IPS-18c (cell line): ENCODE data around the gene FAAH.

ENCODE experiments used
- H3K4me3 ChIP-seq: 2 replicates; pipeline ENCODE4 v1.7.0; 2013; ENCODE audit warnings: low read depth, mild to moderate bottlenecking, low read length, moderate library complexity; ENCODE audit not compliant: insufficient read depth
- H3K9me3 ChIP-seq: one replicate; pipeline ENCODE4 v1.6.1; 2013; ENCODE audit warnings: mild to moderate bottlenecking, low read length, moderate library complexity; ENCODE audit not compliant: control insufficient read depth, insufficient read depth

Gene FAAH

DNA sequence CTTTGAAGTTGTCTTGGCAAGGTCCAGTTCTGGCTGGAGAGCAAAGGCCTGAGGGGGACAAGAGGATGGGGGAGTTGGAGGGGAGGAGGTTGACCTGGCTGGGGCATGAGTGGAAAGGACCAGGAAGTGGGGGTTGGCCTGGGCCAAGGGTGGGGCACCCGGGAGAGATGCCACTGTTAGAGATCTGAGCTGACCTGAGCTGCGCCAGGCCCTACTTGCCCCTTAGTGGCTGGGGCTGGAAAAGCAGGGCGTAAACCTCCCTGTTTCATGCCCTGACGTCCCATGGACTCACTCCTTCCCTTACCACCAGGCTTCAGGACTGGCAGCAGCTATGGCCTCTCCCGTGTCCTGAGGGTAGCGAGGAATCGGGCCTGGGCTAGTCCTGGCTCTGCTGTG is 16.9 kb downstream of the FAAH start:
- H3K9me3 ChIP-seq: no peaks in the 10 kb centered on the region
- no peak overlapping the region for H3K4me3 ChIP-seq

- H3K9me3 ChIP-seq: no peaks in the 10 kb centered on the region
- no peak overlapping the region for H3K4me3 ChIP-seq
Measured at GRCh38 chr1:46411601-46412341, 17.7 kb downstream of the FAAH start.

GRCh38 chr1:46412893-46413595 is 18.9 kb downstream of the FAAH start:
- no peak overlapping the region for H3K4me3 ChIP-seq
- no peaks in the 10 kb centered on the region for H3K9me3 ChIP-seq

DNA sequence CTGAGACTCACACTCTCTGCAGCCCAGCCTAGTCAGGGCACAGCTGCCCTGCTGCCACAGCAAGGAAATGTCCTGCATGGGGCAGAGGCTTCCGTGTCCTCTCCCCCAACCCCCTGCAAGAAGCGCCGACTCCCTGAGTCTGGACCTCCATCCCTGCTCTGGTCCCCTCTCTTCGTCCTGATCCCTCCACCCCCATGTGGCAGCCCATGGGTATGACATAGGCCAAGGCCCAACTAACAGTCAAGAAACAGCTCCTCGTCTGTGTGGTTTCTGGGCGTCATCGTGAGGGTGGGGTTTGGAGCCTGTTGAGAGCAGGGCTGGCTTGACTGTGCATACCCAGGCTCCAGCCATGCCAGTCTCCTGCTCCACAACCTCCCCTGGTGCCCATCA is 19.5 kb downstream of the FAAH start:
- H3K4me3 ChIP-seq: no peak overlapping the region
- no peaks in the 10 kb centered on the region for H3K9me3 ChIP-seq

GRCh38 chr1:46415514-46415913 is 21.4 kb downstream of the FAAH start:
- no peaks in the 10 kb centered on the region for H3K9me3 ChIP-seq
- no peak overlapping the region for H3K4me3 ChIP-seq

DNA sequence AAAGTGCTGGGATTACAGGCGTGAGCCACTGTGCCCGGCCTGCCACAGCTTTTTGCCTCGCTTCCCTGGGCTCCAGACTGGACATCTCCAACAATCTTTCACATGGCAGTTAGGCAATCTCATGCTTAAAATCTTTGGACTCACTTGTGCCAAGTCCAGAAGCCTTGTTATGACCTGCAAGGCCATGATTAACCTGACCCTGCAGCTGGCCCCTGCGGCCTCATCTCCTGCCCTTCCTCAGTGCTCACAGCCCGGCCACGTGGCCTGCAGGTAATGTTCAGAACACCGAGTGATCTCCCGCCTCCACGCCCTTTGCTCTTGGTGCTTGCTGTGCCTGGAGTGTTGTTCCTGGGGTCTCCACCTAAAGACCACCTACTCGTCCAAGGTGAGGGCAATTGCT is 24.9 kb downstream of the FAAH start:
- Histone ChIP-seq H3K9me3 (no peaks in the 10 kb centered on the region), H3K4me3 (no peak overlapping the region)

DNA sequence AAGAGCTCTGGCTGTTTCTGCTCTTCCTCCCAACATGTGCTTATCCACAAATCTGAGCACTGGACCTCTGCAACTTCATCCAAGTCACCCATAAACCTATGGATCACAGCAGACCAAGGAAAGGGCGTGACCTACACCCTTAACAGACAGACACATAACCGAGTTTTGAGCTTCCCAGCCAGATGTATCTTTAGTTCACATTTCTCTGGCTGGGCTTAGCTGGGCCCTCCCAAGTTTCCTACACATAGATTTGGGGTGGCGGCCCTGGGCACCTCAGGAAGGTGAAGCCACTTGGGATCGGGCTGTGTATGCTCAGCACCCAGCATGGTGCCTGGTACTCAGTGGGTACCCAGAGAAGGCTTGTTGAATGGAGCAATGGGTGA is 26.4 kb downstream of the FAAH start:
- Histone ChIP-seq H3K4me3 (no peak overlapping the region), H3K9me3 (peaks cover 2% of the 10 kb centered on the region)

- H3K4me3 ChIP-seq: no peak overlapping the region
- peaks cover 2% of the 10 kb centered on the region for H3K9me3 ChIP-seq
Measured at GRCh38 chr1:46421739-46422138, 27.6 kb downstream of the FAAH start.

- H3K4me3 ChIP-seq: no peak overlapping the region
- peaks cover 2% of the 10 kb centered on the region for H3K9me3 ChIP-seq
Measured at GRCh38 chr1:46422261-46422871, 28.2 kb downstream of the FAAH start.

DNA sequence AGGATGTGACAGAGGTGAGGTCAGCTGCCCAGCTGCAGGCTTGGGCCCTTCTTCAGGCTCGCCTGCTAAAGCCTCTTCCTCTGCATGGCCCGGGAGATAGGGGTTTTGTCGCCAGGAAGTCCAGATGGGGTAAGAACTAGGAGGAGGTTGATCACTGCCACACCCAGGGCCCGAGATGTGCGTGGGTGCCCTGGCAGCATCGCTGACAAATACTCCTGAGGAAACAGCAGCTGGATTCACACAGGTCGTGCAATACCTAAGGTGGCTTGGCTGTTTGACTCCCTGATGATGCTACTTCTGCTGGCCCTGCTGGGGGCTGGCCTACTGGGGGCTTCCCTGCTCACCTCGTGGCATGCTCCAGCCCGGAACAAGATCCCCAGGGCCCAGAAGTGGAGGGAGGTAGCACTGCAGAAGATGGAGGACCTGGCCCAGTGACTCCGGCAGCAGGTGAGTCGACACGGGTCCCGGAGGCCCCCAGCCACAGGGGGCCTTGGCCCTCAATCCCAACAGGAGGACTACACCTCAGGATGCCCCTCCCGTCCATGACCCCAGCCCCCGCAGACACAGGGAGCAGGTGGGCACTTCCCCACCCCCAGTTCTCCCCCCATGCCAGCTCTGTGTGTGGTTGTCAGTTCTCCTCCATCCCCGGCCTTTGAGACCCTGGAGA is 29.6 kb downstream of the FAAH start:
- no peak overlapping the region for H3K4me3 ChIP-seq

DNA sequence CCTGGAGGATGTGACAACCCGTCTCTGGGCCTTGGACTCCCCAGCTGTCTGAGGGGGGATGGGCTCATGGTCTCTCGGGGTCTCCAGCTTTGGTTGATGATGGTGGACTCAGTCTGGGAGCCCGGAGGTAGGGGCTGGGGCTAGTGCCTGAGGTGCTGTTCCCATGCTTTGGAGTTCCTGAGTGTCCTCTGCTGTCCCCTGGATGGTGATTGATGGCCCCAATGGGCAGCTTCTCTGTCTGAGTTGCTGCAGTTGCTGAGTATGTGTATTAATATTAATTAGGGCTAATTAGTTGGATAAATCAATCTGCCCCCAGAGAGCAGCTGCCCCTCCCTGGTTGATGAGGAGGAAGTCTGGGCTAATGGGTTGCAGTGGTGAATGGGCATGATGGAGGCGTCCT is 30.6 kb downstream of the FAAH start:
- Histone ChIP-seq H3K9me3 (peaks cover 2% of the 10 kb centered on the region), H3K4me3 (no peak overlapping the region)

More for the DNA sequence above, 29.6 kb downstream of the FAAH start:
- H3K9me3 ChIP-seq: peaks cover 2% of the 10 kb centered on the region

DNA sequence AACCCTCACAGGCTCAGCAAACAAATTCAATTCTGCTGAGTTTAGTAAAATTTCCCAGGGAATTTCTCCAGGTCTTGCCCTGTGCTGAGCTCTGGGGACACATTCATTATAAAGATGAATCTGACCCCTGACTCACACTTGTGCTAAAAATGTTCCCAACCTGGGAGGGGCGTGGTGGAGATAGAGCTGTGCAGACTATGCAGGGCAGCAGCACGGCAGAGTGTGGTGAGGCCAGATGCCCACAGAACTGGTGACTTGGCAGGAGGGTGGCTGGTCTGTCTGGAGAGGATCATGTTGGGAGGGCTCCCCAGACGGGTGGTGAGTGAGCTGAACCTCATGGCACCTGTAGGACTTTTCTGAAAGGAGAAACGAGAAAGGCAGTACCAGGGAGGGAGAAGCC is 31.6 kb downstream of the FAAH start:
- peaks cover 2% of the 10 kb centered on the region for H3K9me3 ChIP-seq
- no peak overlapping the region for H3K4me3 ChIP-seq

DNA sequence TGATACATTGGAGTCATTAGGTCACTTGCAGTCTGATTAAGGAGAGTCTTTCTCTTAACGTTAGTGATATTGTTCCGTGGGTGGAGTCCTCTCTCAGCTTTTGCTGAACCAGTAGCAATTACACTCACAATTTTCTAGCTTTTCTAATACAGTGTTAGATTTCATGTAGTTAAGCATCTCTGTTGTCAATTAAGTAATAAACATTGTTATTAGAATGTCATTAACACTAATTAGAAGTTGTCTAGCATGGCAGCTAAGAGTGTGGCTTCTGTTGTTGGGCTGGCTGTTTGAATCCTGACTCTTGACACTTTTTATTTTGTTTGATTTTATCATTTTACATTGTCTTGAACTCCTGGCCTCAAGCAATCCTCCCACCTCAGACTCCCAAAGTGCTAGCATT is 33.4 kb downstream of the FAAH start:
- Histone ChIP-seq H3K4me3 (no peak overlapping the region), H3K9me3 (peaks cover 2% of the 10 kb centered on the region)

DNA sequence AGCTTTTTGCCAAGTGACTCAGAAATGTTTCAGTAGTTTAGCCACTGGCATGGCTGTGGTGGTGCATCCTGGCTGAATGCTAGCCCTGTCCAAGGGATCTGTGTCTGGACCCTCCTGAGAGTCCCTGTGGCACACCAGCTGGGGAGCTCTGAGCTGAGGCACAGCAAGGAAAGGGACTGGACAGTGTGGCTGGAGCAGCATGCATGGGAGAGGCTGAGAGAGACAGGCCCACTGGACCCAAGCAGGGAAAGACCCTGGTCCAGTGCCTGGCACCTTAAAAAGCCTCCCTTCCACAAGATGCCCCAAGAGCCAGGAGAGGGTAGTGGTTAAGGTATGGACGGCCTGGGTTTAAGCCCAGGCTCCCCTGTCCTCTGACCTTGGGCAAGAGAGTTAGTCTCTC is 35.3 kb downstream of the FAAH start:
- Histone ChIP-seq H3K4me3 (no peak overlapping the region), H3K9me3 (peaks cover 2% of the 10 kb centered on the region)

DNA sequence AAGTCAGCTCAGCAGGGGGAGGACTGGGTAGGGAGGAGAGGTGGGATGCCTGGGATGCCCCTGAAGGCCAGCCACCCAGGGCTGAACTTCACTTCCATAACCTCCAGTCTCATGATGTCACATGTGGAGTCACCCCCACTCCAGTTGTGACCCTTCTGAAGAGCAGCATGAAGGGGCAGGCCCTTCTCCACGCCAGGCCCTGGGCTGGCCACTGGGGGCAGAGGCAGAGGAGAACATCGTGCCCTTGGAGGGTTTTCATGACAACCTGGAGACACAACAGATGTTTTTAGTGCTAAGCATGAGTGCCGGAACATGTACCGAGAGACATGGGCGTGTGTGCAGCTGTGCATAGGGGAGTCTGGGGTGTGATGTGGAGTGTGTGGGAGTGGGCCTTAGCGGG is 37.6 kb downstream of the FAAH start:
- peaks cover 2% of the 10 kb centered on the region for H3K9me3 ChIP-seq
- no peak overlapping the region for H3K4me3 ChIP-seq

DNA sequence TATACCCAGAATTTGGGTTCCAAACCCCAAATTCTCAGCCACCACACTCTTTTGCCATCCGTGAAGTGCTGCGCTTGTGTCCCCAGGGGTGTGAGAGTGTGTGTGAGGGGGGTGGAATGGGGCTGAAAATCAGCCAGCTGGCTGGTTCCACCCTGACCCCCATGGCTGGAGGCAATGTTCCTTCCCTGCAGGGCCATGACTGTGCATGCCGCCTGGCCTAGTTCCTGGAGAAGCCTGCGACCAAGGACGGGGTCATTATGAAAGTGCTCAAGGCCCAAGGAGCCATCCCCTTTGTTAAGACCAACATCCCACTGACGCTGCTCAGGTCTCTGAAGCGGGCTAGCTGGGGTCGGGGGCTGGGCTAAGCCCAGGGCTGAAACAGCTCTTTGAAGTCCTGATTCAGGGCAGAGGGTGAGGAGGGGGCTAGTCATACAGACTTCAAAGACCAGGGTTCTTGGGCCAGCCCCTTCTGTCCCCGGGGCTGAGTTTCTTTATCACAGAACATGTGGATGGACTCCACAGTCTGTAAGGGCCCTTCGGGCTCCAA is 38.7 kb downstream of the FAAH start:
- Histone ChIP-seq H3K9me3 (peaks cover 2% of the 10 kb centered on the region), H3K4me3 (no peak overlapping the region)

- Histone ChIP-seq H3K4me3 (no peak overlapping the region), H3K9me3 (peaks cover 2% of the 10 kb centered on the region)
Measured at GRCh38 chr1:46434358-46434757, 40.2 kb downstream of the FAAH start.

DNA sequence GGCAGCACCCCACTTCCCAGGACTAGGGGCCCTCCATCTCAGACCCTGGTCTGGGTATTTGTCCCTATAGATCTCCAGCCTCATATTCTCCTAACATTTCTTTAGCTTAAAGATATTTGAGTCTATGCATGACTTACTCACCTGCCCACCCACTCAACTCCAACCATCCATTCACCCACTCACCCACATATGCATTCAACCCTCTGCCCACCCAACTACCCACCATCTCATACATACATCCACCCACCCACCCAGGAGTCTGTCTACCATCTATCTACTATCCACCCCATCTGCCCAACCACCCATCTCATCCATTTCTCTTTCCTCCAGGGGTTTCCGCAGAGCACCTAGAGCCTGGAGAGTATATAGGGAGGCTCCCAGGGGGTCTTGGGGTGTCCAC is 42.7 kb downstream of the FAAH start:
- H3K9me3 ChIP-seq: peaks cover 2% of the 10 kb centered on the region
- no peak overlapping the region for H3K4me3 ChIP-seq
